Stimulated activated CD4-positive, alpha-beta T cell treated with anti-CD3 and anti-CD28 coated beads, Interleukin-15, amount 100 ng/mL, for 24 hours (primary cell): ENCODE results near the gene FHOD1.
A peak's percentile ranks its signal among the peaks of the same experiment; 100 is the strongest.

ENCODE experiments used
- DNase-seq: peaks from one replicate; pipeline ENCODE4 v3.0.0-alpha.2; 2020

Gene FHOD1

DNA sequence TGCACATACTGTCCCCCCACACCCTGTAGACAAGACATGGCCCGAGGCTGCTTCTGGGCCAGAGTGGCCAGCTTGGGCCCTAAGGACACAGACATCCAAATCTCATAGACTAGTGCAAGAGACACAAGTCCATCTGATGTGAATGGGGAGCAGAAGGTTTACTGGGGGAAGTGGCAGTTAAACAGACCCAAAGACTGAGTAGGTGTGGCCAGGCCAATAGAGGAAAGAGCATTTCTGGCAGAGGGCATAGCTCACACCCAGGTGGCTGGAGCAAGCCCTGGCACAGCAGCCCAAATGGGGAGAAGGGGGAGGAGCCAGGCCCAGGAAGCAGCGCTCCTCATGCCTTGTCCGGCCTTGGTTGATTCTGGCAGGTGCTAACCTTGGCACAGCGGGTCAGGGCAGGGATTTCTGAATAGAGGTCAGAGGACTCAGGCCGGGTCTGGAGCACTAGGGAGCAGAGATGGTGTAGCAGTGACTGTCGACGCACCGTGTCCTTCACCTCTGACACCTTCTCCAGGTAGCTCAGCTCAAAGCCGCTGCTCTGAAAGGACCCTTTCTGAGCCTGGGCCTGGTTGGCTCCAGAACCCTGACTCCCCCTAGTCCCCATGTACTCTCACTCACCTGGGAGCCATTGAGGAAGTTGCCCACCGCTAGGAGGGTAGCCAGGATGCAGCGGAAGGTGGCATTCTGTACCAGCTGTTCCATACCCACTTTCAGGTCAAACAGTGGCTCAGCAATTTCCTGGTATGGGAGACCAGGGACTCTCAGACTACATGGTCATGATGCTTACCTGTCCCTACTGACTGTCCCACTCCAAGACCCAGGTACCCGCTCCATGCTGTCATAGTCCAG lies 16.2 kb downstream of the FHOD1 start:
- no peak for DNase-seq

- DNase-seq: no peak
Measured at GRCh38 chr16:67229906-67230808, 17.1 kb downstream of the FHOD1 start.

DNA sequence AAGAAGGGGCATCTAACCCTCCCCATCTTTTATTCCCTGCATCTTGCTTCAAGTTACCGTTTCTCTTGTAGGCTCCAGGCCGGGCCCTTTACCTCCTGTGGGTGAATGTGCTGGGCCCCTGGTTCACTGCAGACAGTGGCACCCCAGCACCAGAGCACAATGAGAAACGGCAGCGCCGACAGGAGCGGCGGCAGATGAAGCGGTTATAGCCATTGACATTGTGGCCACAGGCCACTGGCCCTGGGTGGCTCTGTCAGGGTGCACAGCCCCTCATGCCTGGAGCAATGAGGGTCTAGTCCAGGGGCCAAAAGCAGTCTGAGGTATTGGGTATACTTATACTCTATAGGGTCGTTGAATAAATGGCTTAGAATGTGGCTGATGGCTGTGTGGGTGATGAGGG lies 18.4 kb downstream of the FHOD1 start:
- DNase-seq: no peak

GRCh38 chr16:67228034-67228785 lies 19.1 kb downstream of the FHOD1 start:
- DNase-seq: no peak

GRCh38 chr16:67227567-67227921 lies 19.7 kb downstream of the FHOD1 start:
- DNase-seq: no peak

DNA sequence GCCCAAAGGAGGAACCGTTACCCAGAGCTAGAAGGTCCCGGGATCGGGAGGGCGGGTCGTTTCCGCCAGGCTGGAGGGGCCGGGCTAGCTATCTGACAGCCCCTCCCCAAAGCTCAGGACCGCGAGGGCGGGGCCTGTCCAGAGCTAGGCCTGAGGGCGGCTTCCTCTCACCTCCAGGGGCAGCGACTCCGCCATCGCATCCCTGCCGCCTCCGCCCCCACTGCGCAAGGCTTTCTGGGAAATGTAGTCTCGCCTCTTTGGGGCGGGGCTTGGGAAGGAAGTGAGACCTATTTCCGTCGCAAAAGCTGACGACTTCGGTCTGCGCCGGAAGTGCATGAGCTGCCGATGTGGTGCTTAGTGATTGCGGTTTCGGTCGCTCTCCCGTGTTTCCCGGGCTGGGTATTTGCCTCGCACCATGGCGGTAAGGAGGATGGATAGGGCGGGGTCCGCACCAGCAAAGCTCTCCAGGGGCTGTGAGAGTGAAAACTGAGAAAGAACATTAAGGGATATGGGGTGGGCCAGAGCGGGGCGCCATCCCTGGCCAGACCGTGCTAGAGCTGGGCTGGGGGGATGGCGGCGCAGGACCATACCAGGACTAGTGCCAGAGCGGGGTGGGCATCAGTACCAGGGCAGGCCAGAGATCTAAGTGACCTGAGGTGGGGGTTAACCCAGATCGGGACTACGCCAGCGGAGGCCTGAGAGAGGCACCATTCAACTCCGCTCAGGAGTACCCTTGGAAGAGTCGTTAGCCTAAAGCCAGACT lies 20.3 kb downstream of the FHOD1 start, which contains the start of gene TMEM208:
TSS of gene TMEM208 (plus strand) at position 327 of the 763 bp plus-strand sequence. CDS start at position 416, 89 bp downstream.
- DNase-seq: peak; percentile 99

DNA sequence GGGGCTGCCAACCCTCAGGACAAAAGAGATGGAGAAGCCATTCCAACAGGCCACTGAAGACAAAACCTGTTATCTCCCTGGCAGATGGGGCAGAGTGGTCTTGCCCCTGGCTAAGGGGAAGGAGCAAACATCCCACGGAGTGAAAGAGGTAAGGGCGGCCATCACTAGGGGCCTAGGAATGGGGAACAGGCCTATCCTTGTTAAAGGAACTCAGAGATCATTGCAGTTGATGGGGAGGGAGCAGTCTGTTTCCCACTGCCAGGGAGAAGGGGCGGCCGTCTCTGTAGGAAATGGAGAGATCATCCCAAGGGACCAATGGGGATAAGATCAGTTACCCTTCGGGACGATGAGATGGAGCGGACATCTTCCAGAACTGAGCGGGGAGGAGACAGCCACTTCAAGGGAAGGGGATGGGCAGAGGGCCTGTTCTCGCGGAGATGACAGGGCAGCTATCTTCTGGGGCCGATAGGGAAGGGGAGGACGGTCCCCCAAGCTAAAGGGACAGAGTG lies 20.9 kb downstream of the FHOD1 start:
- DNase-seq: no peak

- DNase-seq: no peak
Measured at GRCh38 chr16:67223992-67224391, 23.3 kb downstream of the FHOD1 start.

DNA sequence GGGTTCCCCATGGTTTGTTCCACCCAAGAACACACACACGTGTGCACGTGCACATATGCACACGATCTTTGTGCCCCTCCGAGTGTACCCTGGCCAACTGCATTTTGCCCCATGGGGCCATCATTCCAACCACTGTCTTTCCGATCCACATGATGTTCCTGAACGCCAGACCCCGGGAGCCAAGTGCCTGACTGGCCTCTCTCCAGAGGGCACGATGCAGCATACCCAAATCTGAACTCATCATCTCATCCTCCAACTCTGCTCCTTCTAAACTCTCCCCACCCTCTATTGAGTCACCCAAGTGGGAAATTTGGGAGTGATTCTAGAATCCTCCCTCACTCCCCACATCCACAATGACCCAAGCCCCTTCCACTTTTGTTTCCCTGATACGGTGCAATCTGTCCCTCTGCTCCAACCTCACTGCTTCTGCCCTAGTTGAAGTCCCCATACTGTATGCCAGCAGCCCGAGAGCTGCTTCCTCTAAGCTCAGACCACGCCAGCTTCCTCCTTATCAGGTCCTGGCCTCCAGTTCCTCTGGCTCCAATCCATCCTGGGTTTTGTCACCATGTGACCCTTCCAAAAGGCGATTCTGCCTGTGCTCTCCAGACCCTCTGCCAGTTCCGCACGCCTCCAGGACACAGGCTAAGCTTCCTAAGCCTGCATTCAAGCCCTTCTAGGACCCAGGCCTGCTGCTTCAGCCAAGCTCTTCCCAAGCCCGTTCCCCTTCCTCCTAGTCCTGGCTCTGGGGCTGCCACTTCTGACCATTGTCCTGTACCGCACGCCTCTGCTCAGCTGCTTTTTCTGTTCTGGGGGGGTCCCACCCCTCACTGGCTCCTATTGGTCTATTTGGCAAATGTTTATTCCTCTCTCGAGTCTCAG lies 30.4 kb downstream of the FHOD1 start:
- DNase-seq: no peak

DNA sequence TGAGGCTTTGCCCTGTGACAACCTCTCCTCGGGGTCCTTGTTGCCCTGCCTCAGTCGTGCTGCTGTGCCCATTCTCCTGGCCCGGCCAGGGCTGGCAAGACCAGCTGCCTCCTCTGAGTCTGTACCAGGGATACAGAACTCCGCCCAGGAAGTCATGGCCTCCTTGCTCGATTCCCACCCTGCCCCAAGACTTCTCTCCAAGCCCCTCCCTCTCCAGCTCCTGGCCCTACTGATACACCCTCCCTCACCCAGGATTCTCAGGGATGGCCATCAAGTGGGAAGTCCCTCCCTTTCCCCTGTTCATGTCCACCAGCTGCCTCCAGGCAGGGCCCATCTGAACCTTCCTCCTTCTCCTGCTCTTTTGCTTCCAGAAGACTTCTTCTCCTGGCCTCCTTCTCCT lies 31.6 kb downstream of the FHOD1 start:
- no peak for DNase-seq

- DNase-seq: no peak
Measured at GRCh38 chr16:67213197-67214019, 33.9 kb downstream of the FHOD1 start.

GRCh38 chr16:67212766-67213165 lies 34.5 kb downstream of the FHOD1 start:
- DNase-seq: no peak

- DNase-seq: no peak
Measured at GRCh38 chr16:67211674-67212073, 35.6 kb downstream of the FHOD1 start.

GRCh38 chr16:67210069-67210937 lies 37.0 kb downstream of the FHOD1 start:
- no peak for DNase-seq

DNA sequence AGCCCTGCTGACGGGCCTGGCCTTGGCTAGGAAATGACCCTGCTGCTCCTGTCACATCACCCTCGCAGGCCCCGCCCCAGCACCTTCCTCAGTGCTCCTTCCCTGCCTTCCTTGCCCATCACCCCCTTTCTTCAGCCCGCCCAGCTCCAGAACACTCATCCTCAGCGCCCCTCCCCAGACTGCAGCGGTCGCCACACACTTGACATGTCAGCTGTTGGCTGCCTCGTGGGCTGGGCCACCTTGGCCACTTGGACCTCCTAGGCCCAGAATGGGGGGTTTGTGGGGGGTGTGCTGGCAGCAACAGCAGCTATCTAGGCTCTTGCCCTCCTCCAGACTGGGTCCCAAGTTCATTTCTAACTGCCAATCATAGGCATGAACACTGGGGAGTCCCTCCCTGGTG lies 37.7 kb downstream of the FHOD1 start:
- DNase-seq: no peak

- DNase-seq: no peak
Measured at GRCh38 chr16:67208154-67208896, 39.0 kb downstream of the FHOD1 start.

DNA sequence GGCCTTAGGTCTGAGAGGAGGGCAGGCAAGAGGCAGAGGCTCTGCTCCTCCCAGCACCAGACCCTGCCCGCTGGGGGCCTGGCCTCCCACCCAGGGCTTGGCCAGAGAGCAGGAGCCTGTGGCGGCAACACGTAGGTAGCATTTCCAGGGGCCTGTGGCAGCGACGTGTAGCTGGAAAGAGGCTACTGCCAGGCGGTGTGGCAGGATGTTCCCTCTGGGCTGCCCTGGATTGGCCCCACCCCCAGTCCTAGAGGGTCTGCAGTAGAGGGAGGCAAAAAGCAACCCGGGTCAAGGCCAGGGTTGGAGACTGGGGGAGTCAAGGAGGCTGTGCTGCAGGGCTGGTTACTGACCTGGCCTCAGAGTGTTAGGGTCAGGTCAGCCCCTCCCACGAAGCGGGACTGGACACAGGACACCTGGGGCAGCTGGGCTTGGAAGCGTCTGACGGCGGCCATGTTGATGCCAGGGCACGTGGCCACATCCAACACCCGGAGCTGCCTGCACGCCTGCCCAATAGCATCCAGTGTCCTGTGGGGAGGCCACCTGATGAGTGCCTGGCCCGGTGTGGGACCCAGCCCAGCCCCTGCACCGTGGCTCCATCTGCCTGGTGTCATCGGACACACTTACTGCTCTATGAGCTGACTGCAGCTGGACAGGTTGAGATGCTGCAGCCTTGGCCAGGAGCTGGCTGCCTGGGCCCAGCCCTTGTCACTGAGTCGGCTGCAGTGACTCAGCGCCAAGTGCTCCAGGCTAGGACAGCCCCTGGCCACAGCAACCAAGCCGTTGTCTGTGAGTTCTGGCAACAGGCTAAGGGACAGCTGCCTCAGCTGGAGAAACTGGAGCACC lies 39.8 kb downstream of the FHOD1 start:
- DNase-seq: no peak
